OCI-LY7 (cell line): ENCODE results near the gene SLC39A13. TPM values are rescaled to one million over a fixed set of nuclear protein-coding genes. Genes with fewer than 3 reads are reported as not detected.

Experiments
- BruUV-seq: library from RNA; stranded (reverse); fragments of 400-500 nt; replicated peaks from 2 replicates; lab custom pipeline; 2021; lab: Mats Ljungman, UMichigan
- CTCF ChIA-PET: fragments of 300-600 bp; sonication (Branson Sonifier 250); formaldehyde crosslinking; loops from one replicate; lab custom pipeline; 2022; ENCODE audit warnings: antibody characterized with exemption; ENCODE audit not compliant: unreplicated experiment; lab: Charles Lee
- POLR2A ChIA-PET: fragments of 300-600 bp; sonication (Branson Sonifier 250); formaldehyde crosslinking; loops from one replicate; lab custom pipeline; 2022; ENCODE audit warnings: antibody characterized with exemption; lab: Charles Lee
- DNase-seq: peaks from one replicate; pipeline ENCODE4 v3.0.0-alpha.2; 2015; ENCODE audit warnings: low spot score
- H2AFZ ChIP-seq: fragments of 200-600 bp; sonication (generic), shearing (Covaris generic); 2 replicates; pipeline ENCODE4 v1.6.1; 2014; ENCODE audit warnings: mild to moderate bottlenecking, antibody characterized with exemption, low read length, moderate library complexity
- H3K27ac ChIP-seq: fragments of 200-600 bp; sonication (generic); 2 replicates; pipeline ENCODE4 v1.5.1; 2014; ENCODE audit warnings: mixed run types, low read depth, mild to moderate bottlenecking, moderate library complexity, low read length, inconsistent platforms; ENCODE audit not compliant: poor library complexity, severe bottlenecking
- H3K36me3 ChIP-seq: fragments of 200-600 bp; sonication (generic); 2 replicates; pipeline ENCODE4 v1.6.1; 2014; ENCODE audit warnings: mild to moderate bottlenecking, antibody characterized with exemption, low read length, moderate library complexity, mixed read lengths; ENCODE audit not compliant: insufficient read depth
- H3K4me1 ChIP-seq: fragments of 200-600 bp; sonication (generic); 2 replicates; pipeline ENCODE4 v1.5.1; 2014; ENCODE audit warnings: mild to moderate bottlenecking, low read length; ENCODE audit not compliant: insufficient read depth, poor library complexity, severe bottlenecking
- H3K4me2 ChIP-seq: fragments of 200-600 bp; sonication (generic); 2 replicates; pipeline ENCODE4 v1.6.1; 2014; ENCODE audit warnings: mild to moderate bottlenecking, low read length
- H3K4me3 ChIP-seq: fragments of 200-600 bp; sonication (generic); 2 replicates; pipeline ENCODE4 v1.5.1; 2014; ENCODE audit warnings: mild to moderate bottlenecking, low read depth, low read length; ENCODE audit not compliant: poor library complexity, severe bottlenecking
- H3K79me2 ChIP-seq: fragments of 200-600 bp; sonication (generic); 2 replicates; pipeline ENCODE4 v1.6.1; 2016; ENCODE audit warnings: low read depth, mild to moderate bottlenecking, low read length, moderate library complexity, mixed read lengths; ENCODE audit not compliant: insufficient read depth
- H3K9me2 ChIP-seq: fragments of 200-600 bp; sonication (generic); 2 replicates; pipeline ENCODE4 v1.6.1; 2016; ENCODE audit warnings: mild to moderate bottlenecking, low read length, mixed read lengths; ENCODE audit not compliant: insufficient read depth
- H3K9me3 ChIP-seq: fragments of 200-600 bp; sonication (generic); 2 replicates; pipeline ENCODE4 v1.6.1; 2014; ENCODE audit warnings: mild to moderate bottlenecking, mixed run types, low read length, mixed read lengths
- H4K20me1 ChIP-seq: fragments of 200-600 bp; sonication (generic); 2 replicates; pipeline ENCODE4 v1.6.1; 2014; ENCODE audit warnings: mild to moderate bottlenecking, antibody characterized with exemption, low read length, moderate library complexity, mixed read lengths; ENCODE audit not compliant: insufficient read depth
- EZH2phosphoT487 ChIP-seq: fragments of 200-600 bp; sonication (generic); IDR thresholded peaks from 2 replicates; pipeline ENCODE4 v1.6.1; 2018; ENCODE audit warnings: low read depth, borderline replicate concordance, mild to moderate bottlenecking, mixed run types, antibody characterized with exemption, low read length, moderate library complexity, mixed read lengths
- intact Hi-C: fragments of 100-400 bp; cut with micrococcal nuclease; formaldehyde crosslinking; loops from one replicate; pipeline ENCODE4 v1.10.0; 2022; ENCODE audit not compliant: unreplicated experiment
- total RNA-seq, 2 experiments: library from RNA; depleted of rRNA in 1 of 2; stranded (reverse); fragments of >200 nt in 1 of 2; shearing (Covaris generic) in 1 of 2; gene quantifications; 2 replicates each; pipeline ENCODE4 v1.2.3, GENCODE V29; 2014 to 2022
- TF ChIP-seq, protein P1 (sequence below): fragments of 200-600 bp; sonication (generic); conservative IDR thresholded peaks from 2 replicates; pipeline ENCODE4 v1.5.1; 2014; ENCODE audit warnings: mild to moderate bottlenecking, antibody characterized with exemption, low read length, moderate library complexity, mixed read lengths

Gene SLC39A13
- total RNA-seq, 2 experiments from 2014 or later = 30.5 to 31.8 TPM

DNA sequence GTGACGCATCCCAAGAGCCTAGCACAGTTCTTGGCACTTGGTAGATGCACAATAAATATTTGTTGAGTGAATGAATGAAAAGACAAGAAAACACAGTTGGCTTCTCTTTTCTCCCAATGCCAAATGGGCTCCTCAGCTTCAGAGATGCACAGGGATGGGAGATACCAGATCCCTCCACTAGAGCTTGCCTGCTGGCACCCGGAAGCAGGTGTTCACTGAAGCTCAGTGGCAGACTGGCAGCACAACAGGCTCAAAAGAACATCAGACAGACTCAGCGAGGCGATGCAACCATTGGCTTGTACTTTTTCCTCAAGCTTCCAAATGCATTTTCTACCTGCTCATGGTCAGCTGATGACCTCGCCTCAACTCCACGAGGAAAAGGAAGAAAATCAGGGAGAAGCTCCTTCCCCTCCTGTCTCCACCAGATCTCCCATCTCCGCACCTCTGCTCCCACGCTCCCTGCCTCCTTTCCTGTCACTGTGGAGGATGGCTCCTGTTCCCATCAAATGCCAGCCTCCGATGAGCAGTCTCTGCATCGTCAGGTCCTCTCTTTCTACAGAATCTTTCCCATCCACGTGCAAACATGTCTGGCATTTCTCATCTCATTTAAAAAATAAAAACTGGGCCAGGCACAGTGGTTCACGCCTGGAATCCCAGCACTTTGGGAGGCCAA is 34.8 kb downstream of the SLC39A13 start:
- no peaks in the 10 kb centered on the region for H4K20me1 ChIP-seq
- BruUV-seq = no TSS peak
- H3K9me3 ChIP-seq = no peaks in the 10 kb centered on the region
- no peak overlapping the region for H3K27ac ChIP-seq
- no peak overlapping the region for H3K4me3 ChIP-seq
- H3K4me1 ChIP-seq = peaks cover 10% of the 10 kb centered on the region
- peak overlapping the region; percentile 94 for H2AFZ ChIP-seq
- no peaks in the 10 kb centered on the region for H3K9me2 ChIP-seq
- peak overlapping the region; percentile 38; the same call in 1 of the 2 replicates for H3K4me2 ChIP-seq
- TF ChIP-seq, protein P1, sequence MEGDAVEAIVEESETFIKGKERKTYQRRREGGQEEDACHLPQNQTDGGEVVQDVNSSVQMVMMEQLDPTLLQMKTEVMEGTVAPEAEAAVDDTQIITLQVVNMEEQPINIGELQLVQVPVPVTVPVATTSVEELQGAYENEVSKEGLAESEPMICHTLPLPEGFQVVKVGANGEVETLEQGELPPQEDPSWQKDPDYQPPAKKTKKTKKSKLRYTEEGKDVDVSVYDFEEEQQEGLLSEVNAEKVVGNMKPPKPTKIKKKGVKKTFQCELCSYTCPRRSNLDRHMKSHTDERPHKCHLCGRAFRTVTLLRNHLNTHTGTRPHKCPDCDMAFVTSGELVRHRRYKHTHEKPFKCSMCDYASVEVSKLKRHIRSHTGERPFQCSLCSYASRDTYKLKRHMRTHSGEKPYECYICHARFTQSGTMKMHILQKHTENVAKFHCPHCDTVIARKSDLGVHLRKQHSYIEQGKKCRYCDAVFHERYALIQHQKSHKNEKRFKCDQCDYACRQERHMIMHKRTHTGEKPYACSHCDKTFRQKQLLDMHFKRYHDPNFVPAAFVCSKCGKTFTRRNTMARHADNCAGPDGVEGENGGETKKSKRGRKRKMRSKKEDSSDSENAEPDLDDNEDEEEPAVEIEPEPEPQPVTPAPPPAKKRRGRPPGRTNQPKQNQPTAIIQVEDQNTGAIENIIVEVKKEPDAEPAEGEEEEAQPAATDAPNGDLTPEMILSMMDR = peak; percentile 68
- no peak for TF ChIP-seq EZH2phosphoT487
- intact Hi-C loops = no loop called here
- CTCF ChIA-PET = interaction anchor here (0.5 to 0.8 kb wide), 4 partner anchors 9 to 99 kb away, joined by 3 to 6 read pairs (median 4); no protein-coding TSS in a partner anchor
- DNase-seq = peak; percentile 86
- no peaks in the 10 kb centered on the region for H3K36me3 ChIP-seq
- H3K79me2 ChIP-seq = no peaks in the 10 kb centered on the region
- POLR2A ChIA-PET = interaction anchor here (0.7 to 1.7 kb wide), 7 partner anchors 9 to 272 kb away, joined by 3 to 10 read pairs (median 3); partner anchors contain the start of gene AGBL2

DNA sequence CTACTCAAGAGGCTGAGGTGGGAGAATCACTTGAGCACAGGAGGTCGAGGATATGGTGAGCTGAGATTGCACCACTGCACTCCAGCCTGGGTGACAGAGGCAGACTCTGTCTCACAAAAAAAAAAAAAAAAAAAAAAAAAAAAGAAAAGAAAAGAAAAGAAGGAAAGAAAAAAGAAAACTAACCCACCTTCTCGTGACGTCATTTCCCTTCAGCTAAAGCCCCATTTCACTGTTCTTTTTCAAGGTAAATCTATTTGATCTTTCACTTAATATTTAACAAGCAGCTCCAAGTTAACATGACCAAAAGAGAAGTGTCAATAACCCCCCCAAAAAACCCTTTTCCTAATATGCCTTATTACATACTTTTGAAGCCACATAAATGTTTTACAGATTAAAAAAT is 35.4 kb downstream of the SLC39A13 start:
- TF ChIP-seq EZH2phosphoT487 = no peak
- TF ChIP-seq, protein P1 = no peak

DNA sequence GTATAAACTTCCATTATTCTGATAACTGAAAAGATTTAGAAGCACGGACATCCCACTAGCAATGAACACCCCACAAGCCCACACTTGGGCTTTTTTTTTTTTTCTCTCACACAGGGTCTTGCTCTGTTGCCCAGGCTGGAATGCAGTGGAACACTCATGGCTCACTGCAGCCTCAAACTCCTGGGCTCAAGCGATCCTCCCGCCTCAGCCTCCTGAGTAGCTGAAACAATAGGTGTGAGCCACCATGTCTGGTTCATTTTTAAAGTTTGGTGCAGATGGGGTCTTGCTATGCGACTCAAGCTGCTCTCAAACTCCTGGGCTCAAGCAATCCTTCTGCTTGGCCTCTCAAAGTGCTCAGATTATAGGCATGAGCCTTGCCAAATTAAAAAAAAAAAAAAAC is 37.5 kb downstream of the SLC39A13 start:
- Histone ChIP-seq H3K4me3 (no peak overlapping the region), H3K9me2 (no peaks in the 10 kb centered on the region), H3K36me3 (no peaks in the 10 kb centered on the region), H3K27ac (no peak overlapping the region), H3K4me1 (peaks cover 10% of the 10 kb centered on the region), H3K4me2 (no peak overlapping the region), H3K9me3 (no peaks in the 10 kb centered on the region), H3K79me2 (no peaks in the 10 kb centered on the region), H4K20me1 (no peaks in the 10 kb centered on the region), H2AFZ (no peak overlapping the region)
- BruUV-seq = no TSS peak
- ChIA-PET CTCF (no interaction called here), POLR2A (interaction anchor here (0.5 to 0.9 kb wide), 3 partner anchors 66 to 532 kb away, joined by 3 to 8 read pairs (median 4); no protein-coding TSS in a partner anchor)
- intact Hi-C loops = no loop called here
- DNase-seq = no peak
- TF ChIP-seq EZH2phosphoT487 = no peak
- TF ChIP-seq, protein P1 = no peak

More for the DNA sequence above, 35.4 kb downstream of the SLC39A13 start:
- Histone ChIP-seq H3K27ac (no peak overlapping the region), H3K36me3 (no peaks in the 10 kb centered on the region), H3K4me2 (no peak overlapping the region), H3K4me1 (peaks cover 10% of the 10 kb centered on the region), H2AFZ (peak overlapping the region; percentile 94; the same call in 1 of the 2 replicates), H3K79me2 (no peaks in the 10 kb centered on the region), H3K9me2 (no peaks in the 10 kb centered on the region), H4K20me1 (no peaks in the 10 kb centered on the region), H3K9me3 (no peaks in the 10 kb centered on the region), H3K4me3 (no peak overlapping the region)
- ChIA-PET POLR2A (interaction anchor here (0.6 to 1.7 kb wide), 7 partner anchors 9 to 272 kb away, joined by 3 to 10 read pairs (median 3); partner anchors contain the start of gene AGBL2), CTCF (interaction anchor here (0.5 kb wide), 1 partner anchor 11 kb away, joined by 6 read pairs; no protein-coding TSS in a partner anchor)
- DNase-seq = no peak
- intact Hi-C loops = no loop called here
- no TSS peak for BruUV-seq
